A549 (cell line): ENCODE measurements around the gene NSD1.

Experiments used
- CEBPB ChIP-seq, 2 experiments: fragments of >200 bp in 1 of 2; sonication (Bioruptor Twin) in 1 of 2; formaldehyde crosslinking in 1 of 2; IDR thresholded peaks; 2 replicates each; pipeline ENCODE4 v1.6.1; 2012 to 2016
- POLR2A ChIP-seq: IDR thresholded peaks from 2 replicates; pipeline ENCODE4 v1.6.1; 2012; ENCODE audit warnings: mild to moderate bottlenecking, low read length
- SREBF2 ChIP-seq: fragments of 450-650 bp; IDR thresholded peaks from 2 replicates; pipeline ENCODE4 v1.6.1; 2014; ENCODE audit warnings: mild to moderate bottlenecking, moderate library complexity
- TF ChIP-seq, protein P1 (sequence below): fragments of >200 bp; sonication (Bioruptor Twin); formaldehyde crosslinking; IDR thresholded peaks from 3 replicates; pipeline ENCODE4 v1.5.1; 2016

- TF ChIP-seq, protein P1, sequence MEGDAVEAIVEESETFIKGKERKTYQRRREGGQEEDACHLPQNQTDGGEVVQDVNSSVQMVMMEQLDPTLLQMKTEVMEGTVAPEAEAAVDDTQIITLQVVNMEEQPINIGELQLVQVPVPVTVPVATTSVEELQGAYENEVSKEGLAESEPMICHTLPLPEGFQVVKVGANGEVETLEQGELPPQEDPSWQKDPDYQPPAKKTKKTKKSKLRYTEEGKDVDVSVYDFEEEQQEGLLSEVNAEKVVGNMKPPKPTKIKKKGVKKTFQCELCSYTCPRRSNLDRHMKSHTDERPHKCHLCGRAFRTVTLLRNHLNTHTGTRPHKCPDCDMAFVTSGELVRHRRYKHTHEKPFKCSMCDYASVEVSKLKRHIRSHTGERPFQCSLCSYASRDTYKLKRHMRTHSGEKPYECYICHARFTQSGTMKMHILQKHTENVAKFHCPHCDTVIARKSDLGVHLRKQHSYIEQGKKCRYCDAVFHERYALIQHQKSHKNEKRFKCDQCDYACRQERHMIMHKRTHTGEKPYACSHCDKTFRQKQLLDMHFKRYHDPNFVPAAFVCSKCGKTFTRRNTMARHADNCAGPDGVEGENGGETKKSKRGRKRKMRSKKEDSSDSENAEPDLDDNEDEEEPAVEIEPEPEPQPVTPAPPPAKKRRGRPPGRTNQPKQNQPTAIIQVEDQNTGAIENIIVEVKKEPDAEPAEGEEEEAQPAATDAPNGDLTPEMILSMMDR = no peak
- no peak for TF ChIP-seq SREBF2
- no peak for TF ChIP-seq CEBPB (IDR thresholded peaks at IDR 0.05)
- no peak for TF ChIP-seq POLR2A
Measured at GRCh38 chr5:177186645-177187044, 53.1 kb downstream of the NSD1 start.
